GM23248 (cell line): ENCODE data around the gene C17orf50.

Experiments used
- EZH2 ChIP-seq: fragments of 200-600 bp; sonication (generic); IDR thresholded peaks from 2 replicates; pipeline ENCODE4 v1.6.1; 2018; ENCODE audit warnings: antibody characterized with exemption, mild to moderate bottlenecking; ENCODE audit not compliant: insufficient read depth, poor library complexity, severe bottlenecking
- EZH2phosphoT487 ChIP-seq: fragments of 200-600 bp; sonication (generic); IDR thresholded peaks from 2 replicates; pipeline ENCODE4 v1.6.1; 2018; ENCODE audit warnings: antibody characterized with exemption, moderate library complexity, mild to moderate bottlenecking, low read depth; ENCODE audit not compliant: insufficient read depth

GRCh38 chr17:35716173-35716572, 44.5 kb upstream of the C17orf50 start:
- TF ChIP-seq EZH2: no peak
- TF ChIP-seq EZH2phosphoT487: no peak
